ENCODE measurements around the gene SHMT2.

The SHMT2 gene

GRCh38 chr12:57233357-57234232 lies 4.1 kb downstream of the SHMT2 start:
- TF ChIP-seq CTCF (IDR thresholded peaks at IDR 0.05; ENCODE audit: low read length, missing control alignments) = no peak
- H3K4me3 ChIP-seq (replicated peaks; ENCODE audit: low read depth, low read length) = no peak overlapping the region
- peak; percentile 82 for DNase-seq (ENCODE audit: low read depth)

DNA sequence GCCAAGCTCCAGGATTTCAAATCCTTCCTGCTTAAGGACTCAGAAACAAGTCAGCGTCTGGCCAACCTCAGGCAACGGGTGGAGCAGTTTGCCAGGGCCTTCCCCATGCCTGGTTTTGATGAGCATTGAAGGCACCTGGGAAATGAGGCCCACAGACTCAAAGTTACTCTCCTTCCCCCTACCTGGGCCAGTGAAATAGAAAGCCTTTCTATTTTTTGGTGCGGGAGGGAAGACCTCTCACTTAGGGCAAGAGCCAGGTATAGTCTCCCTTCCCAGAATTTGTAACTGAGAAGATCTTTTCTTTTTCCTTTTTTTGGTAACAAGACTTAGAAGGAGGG lies 4.7 kb downstream of the SHMT2 start:
- no peak for TF ChIP-seq CTCF (IDR thresholded peaks at IDR 0.05; ENCODE audit: low read length, missing control alignments)
- no peak overlapping the region for H3K4me3 ChIP-seq (replicated peaks; ENCODE audit: low read depth, low read length)
- no peak for DNase-seq (ENCODE audit: low read depth)

GRCh38 chr12:57234571-57235016 lies 5.1 kb downstream of the SHMT2 start:
- DNase-seq (ENCODE audit: low read depth) = no peak
- TF ChIP-seq CTCF (IDR thresholded peaks at IDR 0.05; ENCODE audit: low read length, missing control alignments) = no peak
- H3K4me3 ChIP-seq (replicated peaks; ENCODE audit: low read depth, low read length) = no peak overlapping the region

GRCh38 chr12:57235017-57235727 lies 5.7 kb downstream of the SHMT2 start:
- TF ChIP-seq CTCF (IDR thresholded peaks at IDR 0.05; ENCODE audit: low read length, missing control alignments) = peak; percentile 1
- DNase-seq (ENCODE audit: low read depth) = peak; percentile 78
- no peak overlapping the region for H3K4me3 ChIP-seq (replicated peaks; ENCODE audit: low read depth, low read length)

- no peak overlapping the region for H3K4me3 ChIP-seq (replicated peaks; ENCODE audit: low read depth, low read length)
- TF ChIP-seq CTCF (IDR thresholded peaks at IDR 0.05; ENCODE audit: low read length, missing control alignments) = no peak
- no peak for DNase-seq (ENCODE audit: low read depth)
Measured at GRCh38 chr12:57235728-57236131, 6.2 kb downstream of the SHMT2 start.

DNA sequence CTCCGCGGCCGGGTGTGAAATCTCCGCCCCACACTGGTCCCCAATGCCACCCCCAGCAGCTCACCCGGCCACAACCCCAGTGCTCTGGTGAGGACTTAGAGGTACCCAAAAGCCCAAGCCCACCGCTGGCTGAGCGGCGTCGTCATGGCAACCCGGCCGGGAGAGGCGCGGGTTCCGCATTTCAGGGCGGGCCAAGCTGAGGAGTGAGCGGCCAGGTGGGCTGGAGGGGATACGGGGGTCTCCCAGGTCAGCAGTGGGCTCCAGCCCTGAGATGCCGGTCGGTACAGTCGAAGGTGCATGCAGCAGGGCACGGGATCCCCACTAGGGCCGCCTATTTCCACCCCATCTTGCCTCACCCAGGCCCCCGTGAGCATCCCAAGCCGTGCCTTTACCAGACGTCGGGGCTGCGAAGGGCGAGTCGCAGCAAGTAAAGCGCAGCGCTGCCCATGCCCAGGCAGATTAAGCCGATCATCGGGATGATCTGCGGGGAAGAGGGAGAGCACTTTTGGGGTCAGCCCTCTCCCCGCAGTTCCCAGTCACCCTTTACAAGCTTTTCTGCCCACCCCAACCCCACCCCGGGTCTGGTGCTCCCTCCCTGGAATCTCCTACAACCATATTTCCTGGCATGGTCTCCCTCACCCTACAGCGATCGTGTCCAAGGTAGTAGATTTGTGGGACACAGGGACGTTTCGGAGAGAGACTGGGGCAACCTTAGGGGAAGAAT lies 6.9 kb downstream of the SHMT2 start:
- no peak for TF ChIP-seq CTCF (IDR thresholded peaks at IDR 0.05; ENCODE audit: low read length, missing control alignments)
- no peak for DNase-seq (ENCODE audit: low read depth)
- H3K4me3 ChIP-seq (replicated peaks; ENCODE audit: low read depth, low read length) = no peak overlapping the region
